ENCODE data around the gene PRICKLE1.

The PRICKLE1 gene

DNA sequence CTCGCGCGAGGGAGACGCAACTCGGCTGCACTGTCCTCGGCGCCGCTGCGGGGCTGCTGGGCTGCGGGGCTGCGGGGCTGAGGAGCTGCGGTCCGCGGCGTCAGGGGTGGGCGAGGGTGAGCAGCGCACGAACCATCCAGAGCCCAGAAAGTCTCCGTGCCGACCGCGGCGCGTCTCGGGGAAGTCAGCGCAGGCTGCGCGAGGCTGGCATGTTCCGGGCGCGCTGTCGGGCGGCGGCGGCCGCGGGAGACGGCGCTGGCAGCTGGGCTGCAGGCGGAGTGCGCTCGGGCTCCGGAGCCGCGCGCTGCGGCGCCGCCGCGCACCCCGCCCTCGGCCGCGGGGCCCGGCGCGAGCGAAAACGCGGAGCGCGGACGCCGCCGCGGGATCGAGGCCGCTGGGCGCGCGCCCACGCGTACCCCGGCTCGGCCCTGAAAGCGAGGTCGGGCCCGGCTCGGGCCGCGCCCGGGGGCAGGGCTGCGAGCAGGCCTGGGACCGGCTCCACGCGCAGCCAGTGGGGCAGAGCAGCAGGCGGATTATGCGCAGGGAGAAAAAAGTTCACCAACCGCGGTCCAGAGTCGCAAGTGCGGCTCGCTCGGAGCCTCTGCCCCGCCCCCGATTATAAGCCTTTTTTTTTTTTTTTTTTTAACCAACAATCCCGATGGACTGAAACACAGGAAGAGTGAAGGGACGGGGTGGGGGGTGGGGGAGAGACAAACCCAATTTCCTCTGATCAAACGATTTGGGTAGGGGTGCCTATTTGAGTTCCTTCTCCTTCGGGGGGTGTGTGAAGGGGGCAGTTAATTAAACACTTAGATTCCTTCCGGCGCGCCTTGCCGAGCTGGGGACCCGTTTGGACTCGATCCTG, at the start of gene PRICKLE1:
Gene PRICKLE1 (minus strand): TSS at position 282 of the 865 bp plus-strand sequence. CDS start 117,230 bp downstream, outside the sequence.
- no peak for DNase-seq (ENCODE audit: low read depth)

GRCh38 chr12:42638697-42639096, 49.2 kb upstream of the PRICKLE1 start:
- DNase-seq (ENCODE audit: low read depth), result no peak

- DNase-seq (ENCODE audit: low read depth), result no peak
Measured at GRCh38 chr12:42638011-42638410, 48.5 kb upstream of the PRICKLE1 start.

DNA sequence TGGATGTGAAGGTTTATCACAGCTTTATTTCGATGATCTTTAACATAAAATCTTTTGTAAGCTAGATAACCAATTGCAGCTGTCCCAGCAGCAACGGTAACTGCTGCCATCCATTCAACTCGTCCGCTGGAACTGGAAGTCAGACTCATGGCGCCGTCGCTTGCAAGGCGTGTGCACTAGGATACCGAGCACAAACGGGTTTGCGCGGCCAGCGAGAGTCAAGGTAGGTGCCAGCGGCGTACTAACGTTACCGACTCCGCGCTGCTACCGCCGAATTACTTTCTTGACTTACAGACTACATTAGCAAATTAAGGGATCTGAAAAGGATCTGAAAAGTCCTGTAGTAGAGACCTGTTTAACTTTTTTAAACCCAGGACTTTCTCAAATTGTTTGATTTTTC, 47.4 kb upstream of the PRICKLE1 start:
- no peak for DNase-seq (ENCODE audit: low read depth)

- no peak for DNase-seq (ENCODE audit: low read depth)
Measured at GRCh38 chr12:42633594-42633993, 44.0 kb upstream of the PRICKLE1 start.

GRCh38 chr12:42631513-42631912, 42.0 kb upstream of the PRICKLE1 start:
- no peak for DNase-seq (ENCODE audit: low read depth)

GRCh38 chr12:42630314-42630713, 40.8 kb upstream of the PRICKLE1 start:
- no peak for DNase-seq (ENCODE audit: low read depth)

DNA sequence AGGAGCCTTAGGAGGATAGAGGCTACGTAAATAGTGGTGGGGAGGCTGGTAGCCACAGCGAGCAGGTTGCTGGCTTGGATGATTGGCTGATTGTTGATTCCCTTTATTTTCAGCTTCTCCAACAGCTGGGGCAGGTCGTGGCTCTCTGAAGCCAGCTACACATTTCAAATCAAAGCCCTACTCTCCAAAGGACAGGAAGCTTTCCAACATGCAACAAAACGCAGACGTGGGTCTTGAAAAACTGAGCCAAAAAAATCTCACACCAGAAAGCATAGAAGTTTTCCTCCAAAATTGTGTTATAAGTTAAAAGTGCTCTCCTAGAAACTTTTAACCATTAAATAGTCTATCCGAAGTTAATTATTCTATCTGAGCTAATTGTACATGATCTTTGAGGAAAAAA, 37.6 kb upstream of the PRICKLE1 start:
- no peak for DNase-seq (ENCODE audit: low read depth)

DNA sequence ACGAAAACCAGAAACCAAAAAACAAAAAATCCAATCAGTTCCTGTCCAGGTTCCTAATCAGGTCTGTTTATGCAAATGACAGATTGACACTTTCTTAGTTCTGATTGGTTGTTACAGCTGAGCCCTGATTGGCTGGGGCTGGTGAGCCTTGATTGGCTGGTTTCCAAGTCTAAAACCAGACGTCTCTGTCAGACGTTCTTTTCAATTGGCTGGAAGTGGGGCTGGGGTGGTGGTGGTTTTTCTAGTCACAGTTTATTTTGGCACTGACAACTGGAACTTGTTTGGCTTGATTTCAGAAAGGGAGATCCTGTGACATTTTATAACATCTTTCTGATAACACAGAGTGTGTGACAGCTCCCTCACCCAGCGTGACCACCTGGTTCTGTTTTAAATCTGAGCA, 36.1 kb upstream of the PRICKLE1 start:
- DNase-seq (ENCODE audit: low read depth), result no peak

- DNase-seq (ENCODE audit: low read depth), result no peak
Measured at GRCh38 chr12:42617622-42618021, 28.1 kb upstream of the PRICKLE1 start.

GRCh38 chr12:42615006-42615405, 25.5 kb upstream of the PRICKLE1 start:
- DNase-seq (ENCODE audit: low read depth), result no peak

DNA sequence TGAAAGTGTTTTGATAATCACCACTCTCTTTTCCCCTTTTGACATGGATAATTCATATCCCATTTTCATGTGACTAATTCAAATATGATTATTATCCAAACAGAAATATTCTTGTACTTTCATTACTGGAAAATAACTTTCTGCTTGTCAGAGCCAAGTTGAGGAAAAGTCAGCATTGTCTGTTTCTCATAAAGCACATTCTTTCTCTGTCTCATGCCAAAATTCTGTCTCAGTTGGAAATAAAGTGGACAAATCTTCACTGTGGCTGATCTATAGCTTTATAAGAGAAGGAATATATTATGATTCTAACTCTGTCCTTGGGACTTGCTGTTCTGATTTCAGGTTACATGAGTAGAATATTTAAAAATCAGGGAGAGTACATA, 22.7 kb upstream of the PRICKLE1 start:
- no peak for DNase-seq (ENCODE audit: low read depth)

GRCh38 chr12:42611571-42612230, 22.2 kb upstream of the PRICKLE1 start:
- no peak for DNase-seq (ENCODE audit: low read depth)

DNA sequence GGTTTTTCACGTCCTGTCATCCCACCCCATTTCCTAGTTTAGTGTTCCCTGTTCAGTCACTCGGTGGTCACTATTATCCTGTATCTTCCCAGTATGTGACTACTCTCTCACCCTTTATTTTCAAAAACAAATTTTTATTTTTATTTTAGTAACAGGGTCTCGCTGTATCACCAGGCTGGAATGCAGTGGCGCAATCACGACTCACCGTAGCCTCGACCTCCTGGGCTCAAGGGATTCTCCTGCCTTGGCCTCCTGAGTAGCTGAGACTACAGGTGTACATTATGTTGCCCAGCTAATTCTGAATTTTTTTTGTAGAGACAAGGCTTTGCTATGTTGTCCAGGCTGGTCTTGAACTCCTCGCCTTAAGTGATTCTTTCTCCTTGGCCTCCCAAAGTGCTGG, 20.1 kb upstream of the PRICKLE1 start:
- DNase-seq (ENCODE audit: low read depth), result no peak

DNA sequence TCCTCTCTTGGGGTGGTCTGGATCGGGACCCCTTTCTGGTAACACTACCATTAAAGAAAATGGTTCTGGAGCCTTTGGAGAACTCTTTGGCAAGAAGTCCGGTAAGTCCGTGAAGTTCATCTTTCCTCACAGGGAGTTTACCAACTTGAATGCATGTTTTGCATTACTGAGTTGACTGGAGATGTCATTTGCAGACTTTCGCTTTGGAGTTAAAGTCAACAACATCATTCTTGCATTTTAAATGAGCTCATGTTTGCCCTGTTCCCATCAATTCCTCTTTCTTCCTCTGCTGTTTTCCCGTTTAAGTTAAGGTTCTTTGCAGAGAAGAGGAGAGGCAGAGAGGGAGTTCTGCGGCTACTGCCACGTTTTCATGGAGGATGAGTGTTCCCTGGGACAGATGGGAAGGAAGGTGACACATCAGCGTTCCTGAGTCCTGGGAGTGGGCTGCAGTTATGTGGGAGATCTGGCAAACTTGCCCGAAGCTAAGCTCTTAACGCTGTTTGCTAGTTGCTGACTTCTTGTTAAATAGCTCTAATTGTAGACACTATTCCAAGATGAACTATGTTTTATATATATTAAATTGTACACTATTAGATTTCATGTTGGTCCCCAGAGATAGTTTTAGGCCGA, 18.8 kb upstream of the PRICKLE1 start:
- DNase-seq (ENCODE audit: low read depth), result no peak

- no peak for DNase-seq (ENCODE audit: low read depth)
Measured at GRCh38 chr12:42607584-42608058, 18.1 kb upstream of the PRICKLE1 start.

DNA sequence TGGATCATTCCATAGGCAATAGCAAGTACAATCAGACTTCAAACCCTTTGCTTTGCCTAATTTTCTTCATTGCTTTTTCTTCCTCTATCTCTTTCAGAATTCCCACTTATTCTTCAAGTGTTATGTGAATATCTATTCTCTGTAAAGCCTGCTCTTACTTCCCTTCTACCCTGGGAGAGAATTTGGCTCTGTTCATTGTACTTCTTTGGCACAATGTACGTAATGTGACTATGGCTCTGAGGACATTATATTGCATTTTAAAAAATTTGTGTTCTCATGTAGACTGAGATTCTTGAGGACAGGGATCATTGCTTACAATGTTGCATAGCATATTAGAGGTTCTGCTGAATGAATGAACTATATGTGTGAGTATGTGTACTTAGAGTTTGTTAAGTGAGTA, 16.9 kb upstream of the PRICKLE1 start:
- DNase-seq (ENCODE audit: low read depth), result no peak

- no peak for DNase-seq (ENCODE audit: low read depth)
Measured at GRCh38 chr12:42605685-42606084, 16.1 kb upstream of the PRICKLE1 start.

DNA sequence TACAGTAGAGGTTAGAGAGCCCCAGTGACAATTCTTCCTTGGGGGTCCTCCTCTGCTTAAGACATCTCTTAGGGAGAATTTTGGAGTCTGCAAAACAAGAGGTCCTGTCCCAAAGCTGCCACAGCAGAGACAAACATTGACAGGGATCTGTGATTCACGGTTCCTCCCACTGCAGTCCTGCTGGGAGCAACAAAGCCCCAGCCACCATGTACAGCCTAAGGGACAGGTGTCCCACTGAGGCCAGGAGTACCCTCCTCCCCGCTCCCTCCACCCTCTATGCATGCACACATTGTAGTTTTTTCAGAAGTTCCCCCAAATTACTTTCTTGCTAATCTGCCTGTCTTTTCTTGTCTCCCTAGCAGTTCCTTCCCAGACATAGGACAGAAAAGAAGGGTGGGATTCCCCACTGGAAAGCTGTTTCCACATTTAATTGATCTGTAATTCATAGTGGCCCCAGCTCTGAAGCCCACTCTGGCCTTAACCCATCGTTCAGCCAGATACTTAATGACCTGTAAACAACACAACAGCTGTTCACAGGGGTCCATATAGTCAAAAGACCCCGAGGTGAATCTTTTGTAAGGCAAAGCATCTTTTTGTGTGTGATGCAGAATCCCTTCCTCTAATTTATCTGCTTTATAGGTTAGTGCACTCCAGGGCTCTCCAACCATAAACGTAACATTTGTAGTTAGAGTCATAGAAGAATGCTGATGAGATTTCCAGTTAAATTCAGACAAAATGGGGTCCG, 13.9 kb upstream of the PRICKLE1 start:
- DNase-seq (ENCODE audit: low read depth), result no peak

DNA sequence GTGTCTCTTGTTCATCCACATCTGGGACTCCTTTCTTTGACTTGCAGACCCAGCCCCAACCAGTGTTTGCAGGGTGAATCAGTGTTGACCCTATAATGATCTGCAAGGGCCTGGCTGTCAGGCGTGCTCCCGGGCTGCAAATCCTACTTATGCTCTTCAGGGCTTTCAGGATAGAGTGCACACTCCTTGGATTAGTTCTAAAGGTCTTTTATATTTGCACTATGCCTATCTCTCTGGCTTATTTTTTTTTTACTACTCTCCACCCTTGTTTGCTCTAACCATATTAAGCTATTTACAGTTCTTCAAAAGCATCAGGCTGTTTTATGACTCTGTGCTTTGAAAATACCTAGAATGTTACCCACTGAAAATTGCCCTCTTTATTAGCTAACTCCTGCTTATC, 4.3 kb upstream of the PRICKLE1 start:
- DNase-seq (ENCODE audit: low read depth), result no peak

- DNase-seq (ENCODE audit: low read depth), result no peak
Measured at GRCh38 chr12:42590330-42590934, 886 bp upstream of the PRICKLE1 start.

Data from stimulated activated CD8-positive, alpha-beta memory T cell treated with anti-CD3 and anti-CD28 coated beads, Interleukin-15, amount 100 ng/mL, for 1 hour (primary cell).